Right forelimb (tissue), 1 donor: ENCODE measurements around the gene TCTN1.
"Not testable (repeated sequence)": the region's sequence is repeated elsewhere in the genome, so short reads cannot be mapped to it uniquely, and the experiment has no call there.

Experiments
- DNase-seq: peaks from one replicate; pipeline ENCODE4 v3.0.0-alpha.2; 2018

The TCTN1 gene

DNA sequence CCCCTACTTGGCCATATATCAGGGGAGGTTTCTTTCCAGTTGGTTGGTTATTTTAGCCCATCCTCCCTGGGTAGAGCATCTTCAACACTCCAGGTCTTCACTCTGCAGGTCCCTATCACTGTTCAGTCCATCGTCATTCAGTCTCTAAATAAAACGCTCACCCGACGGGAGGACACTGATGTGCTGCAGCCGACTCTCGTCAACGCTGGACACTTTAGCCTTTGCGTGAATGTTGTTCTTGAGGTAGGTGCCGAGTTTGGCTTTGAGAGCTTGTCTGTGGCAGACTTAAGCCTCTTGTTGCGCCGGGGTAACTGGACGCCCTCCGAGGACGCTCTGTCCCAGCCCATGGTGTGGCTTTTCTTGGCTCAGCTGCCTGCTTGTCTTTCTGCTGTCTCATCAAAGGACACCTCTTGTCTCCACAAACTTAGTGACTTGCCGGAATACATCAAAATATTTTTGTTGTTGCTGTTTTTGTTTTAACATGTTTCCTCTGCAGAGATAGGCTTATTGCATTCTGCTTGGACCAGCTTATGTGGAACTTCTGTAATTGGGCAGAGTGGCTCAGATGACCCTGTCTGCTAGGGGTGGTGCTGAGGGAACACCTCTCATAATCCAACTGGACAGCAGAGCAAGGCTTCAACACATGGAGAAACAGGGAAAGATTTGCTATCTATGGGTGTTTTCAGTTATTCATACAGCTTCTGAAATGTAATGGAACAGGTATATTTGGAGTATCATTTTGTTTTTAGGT lies 26.5 kb downstream of the TCTN1 start:
- no peak for DNase-seq

DNA sequence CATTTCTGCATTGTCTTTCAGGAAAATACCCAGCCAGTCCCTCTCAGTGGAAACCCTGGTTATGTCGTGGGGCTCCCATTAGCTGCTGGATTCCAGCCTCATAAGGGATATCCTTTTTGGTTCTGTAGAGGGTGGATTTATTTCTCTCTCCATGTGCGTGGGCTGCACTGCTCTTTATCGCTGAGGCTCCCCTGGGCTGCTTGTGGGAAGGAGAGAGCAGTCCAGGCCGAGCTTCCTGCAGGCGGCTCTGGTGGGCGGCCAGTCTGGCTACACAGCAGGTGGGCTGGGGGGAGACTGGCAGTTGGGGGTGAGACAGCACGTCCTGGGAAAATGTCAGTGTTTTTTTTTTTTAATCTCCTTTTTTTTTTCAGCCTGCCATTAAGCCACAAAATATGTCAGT lies 27.6 kb downstream of the TCTN1 start:
- DNase-seq, result no peak

DNA sequence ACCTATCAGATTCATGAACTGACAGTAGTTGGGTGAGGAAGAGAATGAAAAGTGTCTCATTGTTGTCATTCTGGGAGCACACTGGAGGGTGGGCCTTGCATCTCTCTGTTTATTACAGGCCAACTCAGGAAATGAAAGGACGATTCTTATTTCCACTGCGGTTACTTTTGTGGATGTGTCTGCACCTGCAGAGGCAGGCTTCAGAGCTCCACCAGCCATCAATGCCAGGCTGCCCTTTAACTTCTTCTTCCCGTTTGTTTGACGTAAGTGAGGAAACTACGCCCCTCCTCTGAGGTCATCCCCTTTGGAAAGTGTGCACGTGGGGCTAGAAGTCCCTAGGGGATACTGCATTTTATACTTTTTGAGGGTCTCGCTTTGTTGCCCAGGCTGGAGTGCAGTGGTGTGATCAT lies 33.7 kb downstream of the TCTN1 start:
- DNase-seq, result no peak

DNA sequence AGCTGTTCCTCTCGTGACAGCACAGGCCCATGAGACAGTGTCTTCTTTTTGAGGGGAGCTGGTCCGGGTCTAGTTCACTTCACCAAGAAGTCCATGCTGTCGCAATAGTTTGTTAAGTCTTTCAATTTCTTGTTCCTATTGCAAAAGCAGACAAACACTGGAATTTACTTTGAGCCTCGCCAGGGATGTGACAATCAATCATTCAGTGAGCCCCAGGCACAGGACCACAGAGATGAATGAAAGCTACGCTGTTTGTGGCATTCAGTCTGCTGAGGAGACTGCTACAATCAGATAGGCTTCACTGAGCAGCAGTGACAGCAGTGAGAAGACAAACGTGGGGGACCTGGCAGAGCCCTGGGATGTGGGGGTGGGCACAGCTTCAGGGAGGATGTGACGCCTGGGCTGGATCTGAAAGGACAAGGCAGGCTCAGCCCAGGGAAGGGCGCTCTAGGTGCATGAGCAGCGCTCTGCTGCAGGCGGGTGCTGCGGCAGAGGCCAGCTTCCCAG lies 35.5 kb downstream of the TCTN1 start:
- DNase-seq, result no peak

DNA sequence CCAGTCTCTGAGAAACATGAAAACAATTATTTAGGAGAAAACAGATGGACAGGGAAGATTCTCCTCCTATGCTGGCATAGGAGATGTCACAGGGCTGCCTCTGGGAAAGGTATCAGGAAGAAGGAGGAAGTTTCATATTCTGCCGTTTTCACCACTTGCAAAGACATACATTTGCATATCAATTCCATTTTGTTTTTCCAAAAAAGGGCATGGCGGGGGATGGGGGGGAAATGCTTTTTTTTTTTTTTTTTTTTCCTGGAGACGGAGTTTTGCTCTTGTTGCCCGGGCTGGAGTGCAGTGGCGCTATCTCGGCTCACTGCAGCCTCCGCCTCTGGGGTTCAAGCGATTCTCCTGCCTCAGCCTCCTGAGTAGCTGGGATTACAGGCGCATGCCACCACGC lies 40.3 kb downstream of the TCTN1 start:
- DNase-seq, result not testable (repeated sequence)

DNA sequence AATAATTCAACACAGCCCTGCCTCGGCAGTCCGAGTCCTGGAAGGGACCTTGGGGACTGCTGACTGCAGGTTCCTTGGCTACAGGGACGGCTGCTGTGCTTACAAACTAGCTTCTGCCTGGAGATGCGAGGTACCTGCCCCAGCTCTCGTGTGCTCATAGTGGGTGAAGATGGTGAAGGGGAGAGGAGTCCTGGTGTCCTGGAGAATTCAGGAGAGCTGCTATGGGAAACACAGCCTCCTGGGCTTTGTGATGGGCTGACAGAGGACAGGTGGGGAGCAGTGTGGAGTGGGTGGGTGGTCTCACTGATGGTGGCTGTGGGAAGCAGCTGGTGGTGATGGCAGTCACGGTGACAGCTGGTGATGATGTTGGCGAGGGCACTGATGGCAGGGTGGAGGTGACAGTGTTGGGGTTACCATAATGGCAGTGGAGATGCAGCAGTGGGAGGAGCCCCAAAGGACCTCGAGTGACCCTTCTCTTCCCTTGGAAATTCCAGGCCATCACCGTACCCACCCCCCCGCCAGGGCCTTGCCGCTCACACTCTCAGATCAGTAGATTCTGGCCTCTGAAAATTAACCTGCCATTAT lies 42.2 kb downstream of the TCTN1 start:
- no peak for DNase-seq

DNA sequence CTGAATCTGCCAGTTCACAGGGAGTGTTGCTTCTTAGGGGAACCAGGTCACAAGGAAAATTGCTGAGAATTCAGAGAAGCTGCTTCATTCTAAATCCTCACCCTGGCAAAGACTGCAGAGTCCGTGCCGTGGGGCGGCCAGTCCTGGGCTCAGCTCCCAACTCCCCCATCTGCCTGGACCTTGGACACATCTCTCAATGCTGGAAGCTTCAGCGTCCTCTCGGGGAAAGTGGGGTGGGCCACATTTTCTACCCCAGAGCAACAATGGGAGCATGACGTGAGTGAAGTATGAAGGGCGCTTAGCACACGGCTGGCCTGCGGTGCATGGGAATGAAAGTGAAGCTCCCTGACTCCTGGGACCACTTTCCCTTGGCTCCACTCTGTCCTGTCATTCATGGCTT lies 43.8 kb downstream of the TCTN1 start:
- no peak for DNase-seq

DNA sequence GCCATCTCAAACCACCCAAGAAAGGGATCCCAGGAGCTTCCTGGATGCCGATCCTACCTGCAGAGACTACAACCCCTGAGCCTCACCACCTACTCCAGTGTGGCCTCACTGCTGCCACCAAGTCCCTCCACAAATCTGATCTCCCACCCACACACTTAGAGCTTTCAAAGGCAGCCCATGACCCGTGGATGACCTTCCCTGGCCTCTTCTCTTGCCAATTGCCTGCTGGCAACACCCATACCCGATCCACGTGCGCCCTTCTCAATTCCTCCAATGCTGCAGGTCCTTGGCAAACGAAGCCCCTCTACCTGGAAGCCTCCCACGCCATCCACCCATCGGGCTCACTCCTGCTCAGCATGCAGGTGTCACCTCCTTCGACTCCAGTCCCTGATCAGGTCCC lies 44.3 kb downstream of the TCTN1 start:
- no peak for DNase-seq

DNA sequence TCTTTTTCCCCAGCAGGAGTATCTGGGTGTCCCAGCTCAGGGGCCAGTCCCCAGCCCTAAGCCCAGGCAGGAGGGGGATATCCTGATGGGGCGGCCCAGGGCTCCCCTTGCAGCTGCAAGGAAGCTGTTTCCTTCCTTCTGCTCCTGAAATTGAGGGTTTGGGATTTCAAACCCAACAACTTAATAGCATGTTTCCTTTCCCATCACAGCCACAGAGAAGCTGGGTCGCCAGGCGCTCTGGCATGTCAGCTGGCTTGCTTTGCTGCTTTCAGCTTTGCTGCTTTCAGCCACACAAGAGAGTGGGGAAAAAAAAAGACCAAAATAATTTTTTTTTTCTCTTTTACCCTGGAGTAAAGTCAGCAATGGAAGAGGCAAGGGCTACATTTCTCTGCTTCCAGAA lies 44.9 kb downstream of the TCTN1 start:
- no peak for DNase-seq

DNA sequence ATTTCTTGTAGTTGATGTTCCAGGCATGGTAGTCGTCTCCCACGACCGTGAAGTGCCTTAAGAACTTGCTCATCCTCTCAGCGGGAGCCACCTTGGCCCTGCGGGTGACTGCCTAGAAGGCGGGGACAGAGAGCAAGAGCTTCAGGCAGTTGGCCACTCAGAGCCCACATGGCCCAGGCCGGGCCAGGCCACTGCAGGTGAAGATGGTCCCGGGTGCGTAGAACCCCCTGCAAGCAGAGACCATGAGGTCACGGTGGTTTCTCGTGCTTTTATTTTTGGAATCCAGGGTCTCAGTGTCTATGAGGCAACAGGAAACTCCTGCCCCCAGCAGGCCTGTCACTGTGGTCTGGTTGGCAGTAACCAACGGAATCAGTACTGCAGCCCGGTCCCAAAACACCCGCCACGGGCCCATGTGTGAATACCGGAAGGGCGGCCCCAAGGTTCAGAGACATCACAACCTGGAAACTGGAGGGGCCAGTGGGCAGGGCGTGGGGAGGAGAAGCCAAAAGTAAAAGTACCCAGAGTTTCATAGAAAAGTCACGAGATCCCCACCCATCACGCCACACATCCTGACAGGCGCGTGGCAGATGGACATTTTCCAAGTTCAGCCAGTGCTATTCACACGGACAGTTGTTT lies 47.5 kb downstream of the TCTN1 start:
- no peak for DNase-seq

DNA sequence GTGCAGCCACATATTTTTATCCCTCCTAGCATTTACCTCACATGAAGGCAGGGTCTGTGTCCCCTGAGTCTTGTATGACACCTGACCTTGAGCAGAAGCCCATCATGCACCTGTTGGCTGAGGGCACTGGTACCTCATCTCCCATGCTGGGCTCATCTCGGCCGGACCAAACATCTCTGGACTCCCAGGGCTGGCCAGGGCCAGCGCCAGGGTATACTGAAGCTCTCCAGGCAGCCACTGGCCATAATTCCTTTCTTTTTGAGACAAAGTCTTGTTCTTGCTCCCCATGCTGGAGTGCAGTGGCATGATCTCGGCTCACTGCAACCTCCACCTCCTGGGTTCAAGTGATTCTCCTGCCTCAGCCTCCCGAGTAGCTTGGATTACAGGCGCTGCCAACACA lies 53.0 kb downstream of the TCTN1 start:
- DNase-seq, result no peak

DNA sequence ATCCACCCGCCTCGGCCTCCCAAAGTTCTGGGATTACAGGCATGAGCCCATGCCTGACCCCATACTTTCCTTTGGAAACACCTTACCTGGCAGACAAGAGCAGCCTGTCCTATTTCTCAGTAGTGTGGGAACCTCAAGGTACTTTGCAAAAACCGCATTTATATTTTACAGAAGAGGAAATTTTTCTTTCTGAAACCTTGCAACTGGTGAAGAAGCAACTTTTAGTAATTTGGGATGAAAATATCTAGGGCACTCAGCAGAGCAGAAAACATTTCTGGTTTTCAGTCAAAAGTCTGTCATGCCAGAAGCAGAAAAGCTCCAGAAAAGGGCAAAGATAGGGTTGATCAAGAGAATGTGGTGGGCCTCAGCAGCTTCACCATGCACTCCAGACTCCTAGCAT lies 53.7 kb downstream of the TCTN1 start:
- DNase-seq, result no peak

DNA sequence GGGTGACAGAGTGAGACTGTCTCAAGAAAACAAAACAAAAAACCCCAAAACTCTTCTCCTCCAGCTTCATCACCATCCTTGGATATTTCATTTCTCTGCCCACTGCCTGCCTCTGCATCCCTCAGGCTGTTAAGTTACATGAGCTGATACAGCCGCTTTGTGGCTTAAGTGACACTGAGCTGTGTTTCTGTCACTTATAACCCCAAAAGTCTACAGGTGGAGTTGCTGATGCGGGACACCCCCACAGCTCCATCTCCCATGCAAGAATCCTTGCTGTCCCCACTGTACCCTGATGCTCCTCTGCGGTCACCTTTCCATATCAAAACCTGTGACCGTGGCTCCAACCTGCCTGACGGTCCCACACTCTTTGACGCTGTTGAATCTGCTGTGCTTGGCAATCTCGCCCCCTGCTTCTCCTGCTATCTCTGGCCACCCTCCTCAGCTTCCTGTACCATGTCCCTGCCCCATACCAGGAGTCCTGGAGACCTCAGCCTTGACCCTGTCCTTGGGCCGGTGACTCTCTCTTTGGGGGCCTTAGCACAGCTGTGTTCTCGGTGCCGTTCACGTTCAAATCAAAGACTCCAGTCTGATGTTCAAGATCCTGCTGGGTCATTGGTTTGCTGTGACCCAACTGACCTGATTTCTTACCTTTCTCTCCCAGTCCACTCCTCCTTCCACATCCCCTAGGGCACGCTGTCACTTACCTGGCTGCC lies 54.7 kb downstream of the TCTN1 start:
- DNase-seq, result no peak

DNA sequence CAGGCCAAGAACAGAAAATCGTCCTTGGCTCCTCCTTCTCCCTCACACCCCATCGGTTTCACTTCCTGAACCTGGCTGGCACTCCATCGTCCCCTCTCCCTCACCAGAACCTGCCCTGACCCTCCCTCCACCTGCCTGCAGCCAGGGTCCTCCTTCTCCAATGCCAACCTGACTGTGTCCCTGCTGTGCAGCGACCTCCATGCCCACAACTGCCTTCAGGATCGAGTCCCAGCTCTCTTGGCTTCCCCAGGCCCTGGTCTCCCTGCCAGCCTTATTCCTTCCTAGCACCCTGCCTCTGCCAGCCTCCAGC lies 55.2 kb downstream of the TCTN1 start:
- DNase-seq, result no peak

DNA sequence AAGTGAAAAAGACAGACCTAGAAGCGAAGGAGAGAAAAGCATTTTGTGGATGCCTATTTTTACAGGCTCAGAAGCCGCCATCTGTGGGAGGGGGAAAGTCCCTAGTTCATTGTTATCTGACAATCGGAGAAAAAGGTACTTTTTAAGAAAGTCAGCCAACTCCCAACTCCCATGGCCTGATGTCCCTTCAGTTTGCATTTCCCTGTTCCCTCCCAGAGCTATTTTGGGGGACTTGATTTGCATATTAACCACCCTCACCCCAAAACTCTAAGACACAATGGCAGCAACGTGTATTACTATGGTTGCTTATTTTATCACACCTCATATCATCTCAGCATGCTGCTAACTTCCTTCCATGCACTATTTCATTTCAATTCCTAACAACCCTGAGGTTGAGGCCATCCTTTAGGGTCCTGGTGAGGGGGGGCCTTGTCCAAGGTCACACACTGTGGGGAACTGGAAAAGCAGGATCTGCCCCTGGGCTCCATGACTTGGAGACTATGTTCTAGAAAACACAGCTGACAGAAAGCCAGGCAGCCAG lies 56.3 kb downstream of the TCTN1 start:
- DNase-seq, result no peak

DNA sequence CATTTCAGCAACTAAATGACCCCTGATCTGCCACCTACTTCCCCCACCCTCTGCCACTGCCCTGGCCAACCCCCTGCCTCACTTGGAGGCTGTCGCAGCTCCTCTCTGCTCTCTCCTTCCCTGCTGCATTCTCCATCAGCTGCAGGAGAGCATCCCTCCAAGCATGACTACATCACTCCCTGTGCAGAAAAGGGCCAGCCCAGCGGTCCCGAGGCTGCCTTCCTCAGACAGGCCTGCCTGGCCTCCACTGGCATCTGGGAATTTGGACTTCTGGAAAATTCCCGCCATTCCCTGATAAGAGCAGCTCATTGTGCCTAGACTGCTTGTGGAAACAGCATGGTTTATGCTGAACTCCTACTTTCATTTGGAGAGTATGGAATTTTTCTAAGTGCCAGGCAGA lies 62.2 kb downstream of the TCTN1 start:
- DNase-seq, result no peak

DNA sequence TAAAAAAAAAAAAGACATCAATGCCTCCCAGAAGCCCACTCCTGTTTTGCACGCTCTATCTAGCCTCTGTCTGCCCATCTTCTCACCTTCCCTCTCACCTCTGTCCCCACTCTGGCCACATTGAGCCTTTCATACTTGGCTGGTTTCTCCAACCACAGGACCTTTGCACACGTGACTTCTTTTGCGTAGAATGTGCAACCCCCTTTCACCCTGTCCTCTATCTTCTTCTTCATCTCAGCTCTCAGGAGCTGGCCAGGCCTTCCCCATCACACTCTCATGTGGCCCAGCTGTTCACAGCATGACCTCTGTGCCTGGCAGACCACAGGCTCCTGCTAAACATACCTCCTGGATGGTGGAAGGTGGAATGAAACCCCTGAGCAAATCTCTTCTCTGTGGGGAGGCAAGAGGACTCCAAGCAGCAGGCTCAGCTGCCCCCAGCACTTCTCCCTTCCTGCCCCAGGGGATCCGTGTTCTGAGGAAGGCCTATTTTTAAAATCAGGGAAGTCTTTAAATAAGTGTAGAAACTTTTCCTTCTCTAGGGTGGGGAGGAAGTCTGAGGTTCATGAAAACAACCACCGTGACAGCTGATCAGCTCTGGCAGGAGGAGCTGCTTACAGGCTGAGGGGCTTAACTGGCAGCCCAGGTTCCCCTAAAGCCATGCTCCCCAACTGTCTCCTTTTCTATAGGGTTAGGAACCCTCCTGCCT lies 63.4 kb downstream of the TCTN1 start:
- DNase-seq, result no peak

DNA sequence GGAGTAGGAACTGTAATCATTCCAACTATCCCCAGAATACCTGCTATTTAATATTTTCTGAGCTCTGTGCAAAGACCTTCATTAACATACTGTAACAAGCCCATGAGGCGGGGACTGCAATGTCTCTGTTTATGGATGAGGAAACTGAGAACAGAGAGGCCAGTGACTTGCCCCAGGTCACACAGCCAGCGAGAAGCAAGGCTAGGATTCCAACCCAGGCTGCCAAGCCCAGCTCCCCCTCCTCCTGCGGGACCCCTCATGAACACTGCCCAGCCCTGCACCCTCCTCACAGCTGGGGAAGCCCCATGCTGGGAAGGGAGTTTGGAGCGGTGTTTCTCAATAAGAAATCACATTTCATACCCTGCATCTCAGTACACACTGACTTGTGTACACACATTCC lies 64.1 kb downstream of the TCTN1 start:
- DNase-seq, result no peak

DNA sequence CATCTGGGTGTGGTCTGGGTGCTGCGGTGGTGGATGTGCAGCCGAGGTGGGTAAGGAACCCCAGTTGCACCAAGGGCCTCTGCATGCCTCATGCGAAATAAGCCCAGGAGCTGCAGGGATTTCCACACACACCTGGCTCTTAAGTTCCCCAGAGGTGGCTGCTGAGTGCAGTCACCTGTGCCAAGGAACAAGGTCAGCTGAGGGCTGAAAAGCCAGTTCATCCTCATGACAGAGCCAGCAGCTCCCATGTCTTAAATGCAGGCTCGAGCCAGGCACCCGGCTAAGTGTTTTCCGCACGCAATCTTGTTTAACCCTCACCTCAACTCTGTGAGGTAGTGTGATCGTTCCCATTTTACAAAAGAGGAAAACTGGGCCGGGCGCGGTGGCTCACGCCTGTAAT lies 65.3 kb downstream of the TCTN1 start:
- no peak for DNase-seq

DNA sequence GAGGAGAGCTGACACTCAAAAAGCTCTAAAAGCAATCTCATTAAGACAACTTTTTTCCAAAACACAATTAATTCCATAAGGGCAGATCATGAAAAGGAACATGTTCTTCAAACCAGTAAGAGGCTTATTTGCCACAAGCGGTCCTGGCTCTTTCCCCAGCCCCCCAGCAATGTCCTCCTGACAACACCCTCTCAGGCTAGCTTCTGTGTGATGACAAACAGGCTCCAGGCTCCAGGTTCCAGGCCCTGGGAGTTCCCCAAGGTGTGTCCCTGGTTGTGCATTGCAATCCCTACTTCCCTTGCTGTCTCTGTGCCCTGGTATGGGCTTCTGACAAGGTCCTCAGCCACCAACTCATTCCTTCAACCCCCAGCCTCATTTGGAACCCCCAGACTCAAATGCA lies 66.1 kb downstream of the TCTN1 start:
- no peak for DNase-seq

DNA sequence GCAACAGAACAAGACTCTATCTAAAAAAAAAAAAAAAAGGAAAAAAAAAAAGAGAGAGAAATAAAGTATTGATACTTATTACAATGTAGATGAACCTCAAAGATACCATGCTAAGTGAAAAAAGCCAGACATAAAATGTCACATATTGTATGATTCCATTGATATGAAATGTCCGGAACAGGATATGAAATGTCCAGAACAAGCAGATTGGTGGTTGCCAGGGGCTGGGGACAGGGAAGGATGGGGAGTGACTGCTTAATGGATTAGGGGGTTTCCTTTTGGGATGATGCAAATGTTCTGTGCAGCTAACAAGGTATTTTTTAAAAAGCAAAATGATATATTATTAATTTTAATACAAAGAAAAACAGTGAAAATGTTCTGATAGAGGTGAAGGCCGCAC lies 70.0 kb downstream of the TCTN1 start:
- no peak for DNase-seq

DNA sequence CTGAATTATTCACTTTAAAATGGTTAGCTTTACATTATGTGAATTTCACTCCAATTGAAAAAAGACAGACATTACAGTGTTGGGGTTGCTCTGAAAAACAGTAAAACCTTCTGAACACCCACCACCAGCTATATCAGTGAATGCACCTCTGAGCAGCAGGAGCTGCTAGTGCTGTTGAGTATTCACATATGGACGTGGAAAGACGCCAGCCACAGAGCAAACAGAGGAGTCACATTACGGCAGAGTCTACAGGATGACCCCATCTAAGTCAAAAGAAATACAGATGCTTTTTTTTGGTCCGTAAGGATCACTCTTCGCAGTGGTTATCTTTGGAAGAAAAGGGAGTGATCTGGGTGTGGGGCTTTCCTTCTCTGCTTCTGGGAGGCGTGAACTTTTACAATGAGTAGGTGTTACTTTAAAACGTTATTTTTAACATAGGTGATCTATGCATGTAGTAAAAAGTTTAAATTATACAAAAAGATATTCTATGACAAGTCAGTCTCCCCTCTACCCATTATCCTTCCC lies 70.4 kb downstream of the TCTN1 start:
- no peak for DNase-seq
